ENCODE results near the gene ADAT1.

GRCh38 chr16:75614066-75614897 is 8.8 kb downstream of the ADAT1 start:
- TF ChIP-seq SPI1 (IDR thresholded peaks at IDR 0.05; ENCODE audit: borderline replicate concordance, low read depth), result no peak
- TF ChIP-seq REST (IDR thresholded peaks at IDR 0.05; ENCODE audit: insufficient replicate concordance, low read depth), result no peak
- TF ChIP-seq CTCF (IDR thresholded peaks at IDR 0.05; ENCODE audit: insufficient read depth, low read length), result no peak
- TF ChIP-seq POLR2AphosphoS5 (IDR thresholded peaks at IDR 0.05; ENCODE audit: low read depth), result no peak
- TF ChIP-seq GABPA (IDR thresholded peaks at IDR 0.05; ENCODE audit: low read depth), result no peak
